HEK293 (cell line): ENCODE measurements around the gene OR52D1.

Experiments used
- ELK4 ChIP-seq: IDR thresholded peaks from 2 replicates; pipeline ENCODE4 v1.6.1; 2011; ENCODE audit warnings: mild to moderate bottlenecking, low read depth, low read length, borderline replicate concordance
- MEIS1 ChIP-seq: sonication (generic); formaldehyde crosslinking; IDR thresholded peaks from 2 replicates; pipeline ENCODE4 v1.8.1; 2022; ENCODE audit warnings: missing genetic modification reagents, mild to moderate bottlenecking, borderline replicate concordance
- ZBTB44 ChIP-seq: fragments of 450-650 bp; IDR thresholded peaks from 2 replicates; pipeline ENCODE4 v1.5.1; 2018; ENCODE audit warnings: missing biosample characterization, mild to moderate bottlenecking, missing genetic modification characterization
- ZBTB7A ChIP-seq: fragments of 450-650 bp; formaldehyde crosslinking; IDR thresholded peaks from 2 replicates; pipeline ENCODE4 v1.5.1; 2016; ENCODE audit warnings: low read depth, missing biosample characterization, missing genetic modification characterization
- ZNF529 ChIP-seq: fragments of 450-650 bp; formaldehyde crosslinking; IDR thresholded peaks from 2 replicates; pipeline ENCODE4 v1.5.1; 2017; ENCODE audit warnings: missing genetic modification characterization, missing biosample characterization; ENCODE audit not compliant: insufficient replicate concordance

GRCh38 chr11:5507933-5508305, 19.4 kb downstream of the OR52D1 start:
- TF ChIP-seq MEIS1 (CRISPR knock-in tag) (no peak), ZNF529 (tag by site-specific recombination) (no peak), ZBTB44 (no peak), ZBTB7A (tag by site-specific recombination) (no peak), ELK4 (no peak)
